ENCODE measurements around the gene WBP4.

The WBP4 gene

DNA sequence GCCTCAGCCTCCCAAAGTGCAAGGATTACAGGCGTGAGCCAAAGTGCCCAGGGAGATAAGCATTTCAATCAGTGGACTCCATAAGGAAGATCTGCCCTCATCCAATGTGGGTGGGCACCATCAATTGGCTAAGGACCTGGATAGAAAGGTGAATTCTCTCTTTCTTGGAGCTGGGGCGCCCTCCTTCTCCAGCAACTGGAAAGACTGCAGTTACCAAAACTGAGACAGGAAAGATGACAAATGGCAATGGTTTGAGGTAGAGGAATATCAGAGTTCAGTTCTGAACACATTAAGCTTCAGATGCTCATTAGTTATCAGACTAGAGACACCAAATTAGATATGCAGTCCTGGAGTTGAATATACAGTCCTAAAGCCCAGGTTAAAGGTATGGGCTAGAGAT, 31.7 kb upstream of the WBP4 start:
- no peak overlapping the region for H3K4me3 ChIP-seq (ENCODE audit: low read length, poor library complexity, severe bottlenecking)
- no peaks in the 10 kb centered on the region for H3F3A ChIP-seq (ENCODE audit: low read depth)
- no peak overlapping the region for H2AFZ ChIP-seq (ENCODE audit: low read length)
- H3K79me2 ChIP-seq (ENCODE audit: insufficient read depth, low read length), result peaks cover 95% of the 10 kb centered on the region
- no peaks in the 10 kb centered on the region for H3K9me2 ChIP-seq (replicated peaks; ENCODE audit: low read depth, low read length)
- no peaks in the 10 kb centered on the region; the same call in 1 of the 2 replicates for H3K36me3 ChIP-seq (ENCODE audit: insufficient read depth, low read length)
- peaks cover 17% of the 10 kb centered on the region for H4K20me1 ChIP-seq (ENCODE audit: insufficient read depth, low read length, poor library complexity, severe bottlenecking)
- no peak overlapping the region for H3K9ac ChIP-seq (ENCODE audit: low read depth, low read length, poor library complexity, severe bottlenecking)
- H3K4me2 ChIP-seq (ENCODE audit: low read depth, low read length, poor library complexity, severe bottlenecking), result no peak overlapping the region
- H3K9me3 ChIP-seq (ENCODE audit: insufficient read depth, low read depth, low read length), result no peaks in the 10 kb centered on the region
- no peaks in the 10 kb centered on the region for H3K27me3 ChIP-seq (ENCODE audit: insufficient read depth, low read length, poor library complexity, severe bottlenecking)
- peaks cover 7% of the 10 kb centered on the region for H3K4me1 ChIP-seq (ENCODE audit: insufficient read depth, low read length, poor library complexity, severe bottlenecking)
- TF ChIP-seq, protein P1, sequence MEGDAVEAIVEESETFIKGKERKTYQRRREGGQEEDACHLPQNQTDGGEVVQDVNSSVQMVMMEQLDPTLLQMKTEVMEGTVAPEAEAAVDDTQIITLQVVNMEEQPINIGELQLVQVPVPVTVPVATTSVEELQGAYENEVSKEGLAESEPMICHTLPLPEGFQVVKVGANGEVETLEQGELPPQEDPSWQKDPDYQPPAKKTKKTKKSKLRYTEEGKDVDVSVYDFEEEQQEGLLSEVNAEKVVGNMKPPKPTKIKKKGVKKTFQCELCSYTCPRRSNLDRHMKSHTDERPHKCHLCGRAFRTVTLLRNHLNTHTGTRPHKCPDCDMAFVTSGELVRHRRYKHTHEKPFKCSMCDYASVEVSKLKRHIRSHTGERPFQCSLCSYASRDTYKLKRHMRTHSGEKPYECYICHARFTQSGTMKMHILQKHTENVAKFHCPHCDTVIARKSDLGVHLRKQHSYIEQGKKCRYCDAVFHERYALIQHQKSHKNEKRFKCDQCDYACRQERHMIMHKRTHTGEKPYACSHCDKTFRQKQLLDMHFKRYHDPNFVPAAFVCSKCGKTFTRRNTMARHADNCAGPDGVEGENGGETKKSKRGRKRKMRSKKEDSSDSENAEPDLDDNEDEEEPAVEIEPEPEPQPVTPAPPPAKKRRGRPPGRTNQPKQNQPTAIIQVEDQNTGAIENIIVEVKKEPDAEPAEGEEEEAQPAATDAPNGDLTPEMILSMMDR (conservative IDR thresholded peaks at IDR 0.05; ENCODE audit: low read length), result peak; percentile 74
- no peak for TF ChIP-seq EZH2phosphoT487 (IDR thresholded peaks at IDR 0.05; ENCODE audit: borderline replicate concordance)

- no peak overlapping the region for H3K4me3 ChIP-seq (ENCODE audit: low read length, poor library complexity, severe bottlenecking)
- peaks cover 12% of the 10 kb centered on the region for H4K20me1 ChIP-seq (ENCODE audit: insufficient read depth, low read length, poor library complexity, severe bottlenecking)
- no peaks in the 10 kb centered on the region for H3K9me2 ChIP-seq (replicated peaks; ENCODE audit: low read depth, low read length)
- H3F3A ChIP-seq (ENCODE audit: low read depth), result no peaks in the 10 kb centered on the region
- no peak overlapping the region for H3K9ac ChIP-seq (ENCODE audit: low read depth, low read length, poor library complexity, severe bottlenecking)
- H3K4me1 ChIP-seq (ENCODE audit: insufficient read depth, low read length, poor library complexity, severe bottlenecking), result no peaks in the 10 kb centered on the region
- no peak overlapping the region for H2AFZ ChIP-seq (ENCODE audit: low read length)
- TF ChIP-seq EZH2phosphoT487 (IDR thresholded peaks at IDR 0.05; ENCODE audit: borderline replicate concordance), result no peak
- TF ChIP-seq, protein P1 (conservative IDR thresholded peaks at IDR 0.05; ENCODE audit: low read length), result no peak
- no peak overlapping the region for H3K4me2 ChIP-seq (ENCODE audit: low read depth, low read length, poor library complexity, severe bottlenecking)
- H3K79me2 ChIP-seq (ENCODE audit: insufficient read depth, low read length), result peaks cover 92% of the 10 kb centered on the region
- H3K27me3 ChIP-seq (ENCODE audit: insufficient read depth, low read length, poor library complexity, severe bottlenecking), result no peaks in the 10 kb centered on the region
- H3K36me3 ChIP-seq (ENCODE audit: insufficient read depth, low read length), result no peaks in the 10 kb centered on the region
- H3K9me3 ChIP-seq (ENCODE audit: insufficient read depth, low read depth, low read length), result no peaks in the 10 kb centered on the region
These were observed 28.5 kb upstream of the WBP4 start for GRCh38 chr13:41032691-41033376.

GRCh38 chr13:41034382-41034781, 26.9 kb upstream of the WBP4 start:
- no peaks in the 10 kb centered on the region for H3K9me3 ChIP-seq (ENCODE audit: insufficient read depth, low read depth, low read length)
- no peaks in the 10 kb centered on the region for H3K27me3 ChIP-seq (ENCODE audit: insufficient read depth, low read length, poor library complexity, severe bottlenecking)
- no peak overlapping the region for H3K4me2 ChIP-seq (ENCODE audit: low read depth, low read length, poor library complexity, severe bottlenecking)
- no peak overlapping the region for H3K4me3 ChIP-seq (ENCODE audit: low read length, poor library complexity, severe bottlenecking)
- H3K4me1 ChIP-seq (ENCODE audit: insufficient read depth, low read length, poor library complexity, severe bottlenecking), result no peaks in the 10 kb centered on the region
- TF ChIP-seq, protein P1 (conservative IDR thresholded peaks at IDR 0.05; ENCODE audit: low read length), result no peak
- TF ChIP-seq EZH2phosphoT487 (IDR thresholded peaks at IDR 0.05; ENCODE audit: borderline replicate concordance), result no peak
- H3F3A ChIP-seq (ENCODE audit: low read depth), result no peaks in the 10 kb centered on the region
- no peak overlapping the region for H3K9ac ChIP-seq (ENCODE audit: low read depth, low read length, poor library complexity, severe bottlenecking)
- H3K36me3 ChIP-seq (ENCODE audit: insufficient read depth, low read length), result no peaks in the 10 kb centered on the region
- H3K9me2 ChIP-seq (replicated peaks; ENCODE audit: low read depth, low read length), result no peaks in the 10 kb centered on the region
- peaks cover 12% of the 10 kb centered on the region for H4K20me1 ChIP-seq (ENCODE audit: insufficient read depth, low read length, poor library complexity, severe bottlenecking)
- peaks cover 90% of the 10 kb centered on the region for H3K79me2 ChIP-seq (ENCODE audit: insufficient read depth, low read length)
- no peak overlapping the region for H2AFZ ChIP-seq (ENCODE audit: low read length)

Measured in Loucy (cell line).